Posterior cingulate gyrus (tissue), 11 donors: ENCODE results near the gene JADE3.
A peak's percentile ranks its signal among the peaks of the same experiment; 100 is the strongest.

Experiments
- DNase-seq, 10 donors: peaks; one replicate each; pipeline versions ENCODE4 v3.0.0 to v3.0.0-alpha.2; 2020 to 2021; ENCODE audit warnings: mixed read lengths in 3 of 10
- intact Hi-C: fragments of 100-400 bp; cut with DNase I; formaldehyde crosslinking; loops from one replicate; pipeline ENCODE4 v1.15.1; 2023

Gene JADE3

GRCh38 chrX:46912098-46912602 lies at the start of gene JADE3:
TSS of gene JADE3 (plus strand) at chrX:46912421. CDS start at chrX:46984895, 72,474 bp downstream.
- intact Hi-C loops = loop anchor here (10.0 kb wide), 1 partner anchor 83 kb away; no protein-coding TSS in a partner anchor
- DNase-seq = peak; percentile 19 to 92 (median 34)

GRCh38 chrX:46863072-46863471 lies 49.1 kb upstream of the JADE3 start:
- intact Hi-C loops = no loop called here
- DNase-seq = no peak

GRCh38 chrX:46864606-46865005 lies 47.6 kb upstream of the JADE3 start:
- DNase-seq = no peak
- intact Hi-C loops = no loop called here

- DNase-seq = no peak
These were observed 46.9 kb upstream of the JADE3 start for GRCh38 chrX:46865281-46865680.

GRCh38 chrX:46866726-46867125 lies 45.5 kb upstream of the JADE3 start:
- DNase-seq = no peak

More at GRCh38 chrX:46865281-46865680, 46.9 kb upstream of the JADE3 start:
- intact Hi-C loops = no loop called here

GRCh38 chrX:46873746-46874145 lies 38.5 kb upstream of the JADE3 start:
- intact Hi-C loops = no loop called here
- no peak for DNase-seq

More at GRCh38 chrX:46866726-46867125, 45.5 kb upstream of the JADE3 start:
- intact Hi-C loops = no loop called here

- DNase-seq = no peak
- intact Hi-C loops = no loop called here
These were observed 35.3 kb upstream of the JADE3 start for GRCh38 chrX:46876901-46877300.

GRCh38 chrX:46882266-46882665 lies 30.0 kb upstream of the JADE3 start:
- DNase-seq = no peak
- intact Hi-C loops = no loop called here

- intact Hi-C loops = no loop called here
These were observed 27.4 kb upstream of the JADE3 start for GRCh38 chrX:46884799-46885198.

GRCh38 chrX:46898207-46898606 lies 14.0 kb upstream of the JADE3 start:
- intact Hi-C loops = no loop called here
- DNase-seq = no peak

More at GRCh38 chrX:46884799-46885198, 27.4 kb upstream of the JADE3 start:
- DNase-seq = no peak

GRCh38 chrX:46903458-46904242 lies 8.6 kb upstream of the JADE3 start:
- intact Hi-C loops = loop anchor here (2.0 to 5.0 kb wide), 2 partner anchors 127 to 189 kb away; no protein-coding TSS in a partner anchor

GRCh38 chrX:46904626-46905025 lies 7.6 kb upstream of the JADE3 start:
- intact Hi-C loops = loop anchor here (5.0 kb wide), 1 partner anchor 188 kb away; no protein-coding TSS in a partner anchor
- no peak for DNase-seq

More at GRCh38 chrX:46903458-46904242, 8.6 kb upstream of the JADE3 start:
- peak; percentile 67 to 97 (median 83) for DNase-seq

GRCh38 chrX:46910415-46910814 lies 1.8 kb upstream of the JADE3 start:
- intact Hi-C loops = loop anchor here (10.0 kb wide), 1 partner anchor 84 kb away; no protein-coding TSS in a partner anchor
- DNase-seq = no peak

- peak in 6 of 10 donors; percentile 4 to 87 (median 57) for DNase-seq
- intact Hi-C loops = loop anchor here (10.0 kb wide), 1 partner anchor 82 kb away; no protein-coding TSS in a partner anchor
These were observed 626 bp downstream of the JADE3 start for GRCh38 chrX:46912603-46913491.

- no peak for DNase-seq
- intact Hi-C loops = loop anchor here (10.0 kb wide), 1 partner anchor 81 kb away; no protein-coding TSS in a partner anchor
These were observed 1.4 kb downstream of the JADE3 start for GRCh38 chrX:46913667-46914066.

- intact Hi-C loops = loop anchor here (10.0 kb wide), 1 partner anchor 79 kb away; no protein-coding TSS in a partner anchor
- no peak for DNase-seq
These were observed 4.1 kb downstream of the JADE3 start for GRCh38 chrX:46916273-46916672.

- DNase-seq = no peak
- intact Hi-C loops = loop anchor here (10.0 kb wide), 1 partner anchor 77 kb away; no protein-coding TSS in a partner anchor
These were observed 5.4 kb downstream of the JADE3 start for GRCh38 chrX:46917622-46918021.

GRCh38 chrX:46918434-46918833 lies 6.2 kb downstream of the JADE3 start:
- DNase-seq = no peak
- intact Hi-C loops = loop anchor here (10.0 kb wide), 1 partner anchor 76 kb away; no protein-coding TSS in a partner anchor

- DNase-seq = no peak
- intact Hi-C loops = no loop called here
These were observed 8.0 kb downstream of the JADE3 start for GRCh38 chrX:46920235-46920634.

GRCh38 chrX:46922611-46923010 lies 10.4 kb downstream of the JADE3 start:
- no peak for DNase-seq
- intact Hi-C loops = no loop called here
